Endothelial cell of umbilical vein (primary cell): Measurements from ENCODE around the gene NFYC. TPM values are rescaled to one million over a fixed set of nuclear protein-coding genes. Genes with fewer than 3 reads are reported as not detected.

ENCODE experiments used
- BruUV-seq: library from RNA; stranded (reverse); fragments of 400-500 nt; replicated peaks from 2 replicates; lab custom pipeline; 2021; lab: Mats Ljungman, UMichigan
- CTCF ChIA-PET: fragments of 300-600, 350-600 bp; sonication (Branson Sonifier 250); formaldehyde crosslinking; loops from one replicate; lab custom pipeline; 2021; ENCODE audit warnings: antibody characterized with exemption, inconsistent platforms; lab: Charles Lee
- POLR2A ChIA-PET: fragments of 300-600, 350-600 bp; sonication (Branson Sonifier 250); formaldehyde crosslinking; loops from one replicate; lab custom pipeline; 2021; ENCODE audit warnings: antibody characterized with exemption, inconsistent platforms; lab: Charles Lee
- DNase-seq: peaks from one replicate; pipeline ENCODE4 v3.0.0-alpha.2; 2011; ENCODE audit warnings: low read depth, low spot score
- FAIRE-seq: peaks from 2 replicates; lab custom pipeline; 2011; peaks lifted over from hg19 to GRCh38; lab: Jason Lieb, UNC
- H2AFZ ChIP-seq: 2 replicates; pipeline ENCODE4 v1.6.0; 2012; ENCODE audit warnings: low read depth, low read length, control low read depth, inconsistent platforms
- H3K27ac ChIP-seq: 2 replicates; pipeline ENCODE4 v1.5.1; 2011; ENCODE audit warnings: low read depth, mild to moderate bottlenecking, control low read depth, low read length, moderate library complexity; ENCODE audit not compliant: insufficient read depth
- H3K27me3 ChIP-seq, 2 experiments: 2 replicates each; pipeline versions ENCODE4 v1.6.0 to v1.6.1; 2011; ENCODE audit warnings: low read length in 2 of 2, mixed read lengths in 1 of 2; ENCODE audit not compliant: control insufficient read depth in 2 of 2, insufficient read depth in 2 of 2
- H3K36me3 ChIP-seq, 2 experiments: 2 replicates in 1 of 2; 3 replicates in 1 of 2; pipeline ENCODE4 v1.5.1; 2011; ENCODE audit warnings: low read length in 2 of 2, mild to moderate bottlenecking in 1 of 2, moderate library complexity in 1 of 2; ENCODE audit not compliant: control insufficient read depth in 2 of 2, insufficient read depth in 2 of 2; ENCODE audit errors: extremely low read depth in 1 of 2
- H3K4me1 ChIP-seq: 3 replicates; pipeline ENCODE4 v1.5.1; 2011; ENCODE audit warnings: mild to moderate bottlenecking, low read length; ENCODE audit not compliant: control insufficient read depth, insufficient read depth; ENCODE audit errors: extremely low read depth
- H3K4me2 ChIP-seq: 2 replicates; pipeline ENCODE4 v1.6.1; 2011; ENCODE audit warnings: low read length, control low read depth, mixed read lengths; ENCODE audit not compliant: insufficient read depth
- H3K4me3 ChIP-seq, 3 experiments: fragments of 200-600 bp in 1 of 3; sonication (generic), shearing (Covaris generic) in 1 of 3; replicated peaks in 1 of 3; 2 replicates each; pipeline ENCODE4 v1.5.1; 2011 to 2016; ENCODE audit warnings: control low read depth in 3 of 3, low read length in 3 of 3, mild to moderate bottlenecking in 2 of 3, inconsistent platforms in 1 of 3, low read depth in 1 of 3, moderate library complexity in 1 of 3; ENCODE audit not compliant: insufficient read depth in 1 of 3
- H3K79me2 ChIP-seq: 2 replicates; pipeline ENCODE4 v1.6.0; 2012; ENCODE audit warnings: low read length, inconsistent platforms; ENCODE audit not compliant: control insufficient read depth, insufficient read depth
- H3K9ac ChIP-seq: replicated peaks from 2 replicates; pipeline ENCODE3; 2011; ENCODE audit warnings: low read length, control low read depth; ENCODE audit not compliant: insufficient read depth; ENCODE audit errors: extremely low read depth
- H3K9me1 ChIP-seq: replicated peaks from 3 replicates; pipeline ENCODE4 v1.6.0; 2011; ENCODE audit warnings: mild to moderate bottlenecking, low read length; ENCODE audit not compliant: control insufficient read depth, insufficient read depth; ENCODE audit errors: extremely low read depth
- H3K9me3 ChIP-seq: replicated peaks from 2 replicates; pipeline ENCODE4 v1.5.1; 2012; ENCODE audit warnings: low read length, inconsistent platforms; ENCODE audit not compliant: control insufficient read depth, insufficient read depth
- H4K20me1 ChIP-seq: replicated peaks from 2 replicates; pipeline ENCODE3; 2011; ENCODE audit warnings: mild to moderate bottlenecking, low read length; ENCODE audit not compliant: control insufficient read depth, insufficient read depth; ENCODE audit errors: extremely low read depth
- EZH2 ChIP-seq: IDR thresholded peaks from 2 replicates; pipeline ENCODE4 v1.6.1; 2012; ENCODE audit warnings: borderline replicate concordance, low read depth, mild to moderate bottlenecking, moderate library complexity, low read length, inconsistent platforms; ENCODE audit not compliant: severe bottlenecking
- FOS ChIP-seq: IDR thresholded peaks from 2 replicates; pipeline ENCODE4 v1.6.1; 2011; ENCODE audit warnings: mild to moderate bottlenecking, low read length, moderate library complexity, borderline replicate concordance; ENCODE audit not compliant: insufficient read depth
- GATA2 ChIP-seq: IDR thresholded peaks from 2 replicates; pipeline ENCODE4 v1.7.0; 2011; ENCODE audit warnings: low read depth, mild to moderate bottlenecking, moderate library complexity, mixed read lengths, low read length; ENCODE audit not compliant: insufficient read length, insufficient read depth
- JUN ChIP-seq: IDR thresholded peaks from 2 replicates; pipeline ENCODE4 v1.6.1; 2011; ENCODE audit warnings: borderline replicate concordance, low read depth; ENCODE audit not compliant: insufficient read length, insufficient read depth
- MYC ChIP-seq: IDR thresholded peaks from one replicate; pipeline ENCODE4 v1.6.1; 2011; ENCODE audit warnings: mild to moderate bottlenecking, low read depth, low read length
- POLR2A ChIP-seq: IDR thresholded peaks from 2 replicates; pipeline ENCODE4 v1.6.1; 2012; ENCODE audit warnings: low read depth, mild to moderate bottlenecking, control low read depth, low read length
- POLR2AphosphoS5 ChIP-seq: IDR thresholded peaks from 2 replicates; pipeline ENCODE4 v1.6.1; 2012; ENCODE audit warnings: low read depth, mild to moderate bottlenecking, control low read depth, low read length, moderate library complexity; ENCODE audit not compliant: insufficient read depth
- dilution Hi-C: fragments of 300-500 bp; cut with MboI; formaldehyde crosslinking; loops from one replicate; pipeline ENCODE4 v1.15.0; 2019; ENCODE audit warnings: low sequenced_read_pairs; ENCODE audit not compliant: extremely low pct_ligation_motif_present
- intact Hi-C: fragments of 100-400 bp; cut with micrococcal nuclease; formaldehyde crosslinking; loops from one replicate; pipeline ENCODE4 v1.10.0; 2022
- polyA plus RNA-seq, 4 experiments: library from polyadenylated mRNA; depleted of rRNA in 3 of 4; stranded (reverse) in 3 of 4; unstranded in 1 of 4; fragments of >200 nt; gene quantifications; 2 replicates each; pipeline versions ENCODE4 v1.2.1 to v1.2.3, GENCODE V29; 2011 to 2012; ENCODE audit warnings: missing spikeins in 1 of 4
- total RNA-seq: library from RNA; stranded (reverse); gene quantifications from 2 replicates; pipeline ENCODE4 v1.2.3, GENCODE V29; 2021
- TF ChIP-seq, protein P1 (sequence below), 2 donors: IDR thresholded peaks; 1 replicate in 1 of 2; 2 replicates in 1 of 2; pipeline ENCODE4 v1.5.1; 2011; ENCODE audit warnings: low read length in 2 of 2, mild to moderate bottlenecking in 2 of 2, moderate library complexity in 2 of 2, control low read depth in 1 of 2, inconsistent platforms in 1 of 2, low read depth in 1 of 2; ENCODE audit not compliant: insufficient read depth in 1 of 2; ENCODE audit errors: extremely low read depth in 1 of 2
- TF ChIP-seq, protein P2 (sequence below): IDR thresholded peaks from 2 replicates; pipeline ENCODE4 v1.6.1; 2011; ENCODE audit not compliant: insufficient read depth, insufficient read length

NFYC gene
- total and polyA plus RNA-seq, 2 donors (not counting 3 experiments of a cell fraction or from before 2014, with no cell fraction given): 51.1 to 81.7 TPM

DNA sequence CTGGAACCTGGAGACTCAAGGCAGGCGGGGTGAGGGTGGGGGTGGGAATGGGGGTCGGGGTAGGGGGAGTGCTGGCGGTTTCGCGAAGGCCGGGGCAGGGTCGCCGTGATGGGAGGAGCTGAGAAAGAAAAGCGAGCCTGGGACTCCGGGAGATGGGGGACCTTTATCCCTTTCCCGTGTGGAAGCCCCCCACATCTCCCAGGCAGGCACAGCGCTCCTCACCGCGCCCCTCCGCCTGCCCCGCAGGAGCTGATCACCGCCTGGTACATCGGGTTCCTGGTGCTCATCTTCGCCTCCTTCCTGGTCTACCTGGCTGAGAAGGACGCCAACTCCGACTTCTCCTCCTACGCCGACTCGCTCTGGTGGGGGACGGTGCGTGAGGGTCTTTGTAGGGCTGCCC lies 127.6 kb downstream of the NFYC start:
- Histone ChIP-seq H3K4me3 (no peak overlapping the region), H3K9me3 (no peaks in the 10 kb centered on the region), H3K27ac (no peak overlapping the region), H3K9ac (no peak overlapping the region), H3K36me3 (no peaks in the 10 kb centered on the region), H4K20me1 (no peaks in the 10 kb centered on the region), H3K9me1 (no peaks in the 10 kb centered on the region), H3K27me3 (peaks cover 0 to 10% of the 10 kb centered on the region in 2 experiments), H3K79me2 (no peaks in the 10 kb centered on the region), H2AFZ (no peak overlapping the region), H3K4me2 (no peak overlapping the region), H3K4me1 (peaks cover 2% of the 10 kb centered on the region)
- CTCF ChIA-PET: no interaction called here
- DNase-seq (no peak), FAIRE-seq (no peak)
- TF ChIP-seq FOS (no peak), POLR2A (no peak), POLR2AphosphoS5 (no peak), MYC (no peak), JUN (no peak), GATA2 (no peak), EZH2 (no peak)
- TF ChIP-seq, protein P1, sequence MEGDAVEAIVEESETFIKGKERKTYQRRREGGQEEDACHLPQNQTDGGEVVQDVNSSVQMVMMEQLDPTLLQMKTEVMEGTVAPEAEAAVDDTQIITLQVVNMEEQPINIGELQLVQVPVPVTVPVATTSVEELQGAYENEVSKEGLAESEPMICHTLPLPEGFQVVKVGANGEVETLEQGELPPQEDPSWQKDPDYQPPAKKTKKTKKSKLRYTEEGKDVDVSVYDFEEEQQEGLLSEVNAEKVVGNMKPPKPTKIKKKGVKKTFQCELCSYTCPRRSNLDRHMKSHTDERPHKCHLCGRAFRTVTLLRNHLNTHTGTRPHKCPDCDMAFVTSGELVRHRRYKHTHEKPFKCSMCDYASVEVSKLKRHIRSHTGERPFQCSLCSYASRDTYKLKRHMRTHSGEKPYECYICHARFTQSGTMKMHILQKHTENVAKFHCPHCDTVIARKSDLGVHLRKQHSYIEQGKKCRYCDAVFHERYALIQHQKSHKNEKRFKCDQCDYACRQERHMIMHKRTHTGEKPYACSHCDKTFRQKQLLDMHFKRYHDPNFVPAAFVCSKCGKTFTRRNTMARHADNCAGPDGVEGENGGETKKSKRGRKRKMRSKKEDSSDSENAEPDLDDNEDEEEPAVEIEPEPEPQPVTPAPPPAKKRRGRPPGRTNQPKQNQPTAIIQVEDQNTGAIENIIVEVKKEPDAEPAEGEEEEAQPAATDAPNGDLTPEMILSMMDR (IDR thresholded peaks at IDR 0.05; ENCODE audit: extremely low read depth in 1 of 2, insufficient read depth in 1 of 2, low read depth in 1 of 2, low read length in 2 of 2): no peak
- TF ChIP-seq, protein P2, sequence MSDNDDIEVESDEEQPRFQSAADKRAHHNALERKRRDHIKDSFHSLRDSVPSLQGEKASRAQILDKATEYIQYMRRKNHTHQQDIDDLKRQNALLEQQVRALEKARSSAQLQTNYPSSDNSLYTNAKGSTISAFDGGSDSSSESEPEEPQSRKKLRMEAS: no peak
- dilution Hi-C loops: no loop called here
- POLR2A ChIA-PET: no interaction called here
- intact Hi-C loops: no loop called here
- no TSS peak for BruUV-seq
